HG03060 (cell line): Measurements from ENCODE around the gene NPSR1.
"Not testable (repeated sequence)": the region's sequence is repeated elsewhere in the genome, so short reads cannot be mapped to it uniquely, and the experiment has no call there.

Experiments used
- ATAC-seq: cut with Tn5 transposase; IDR thresholded peaks from one replicate; pipeline ENCODE4 v1.9.1; 2021; ENCODE audit warnings: low read depth, moderate number of reproducible peaks; ENCODE audit not compliant: unreplicated experiment

Gene NPSR1

DNA sequence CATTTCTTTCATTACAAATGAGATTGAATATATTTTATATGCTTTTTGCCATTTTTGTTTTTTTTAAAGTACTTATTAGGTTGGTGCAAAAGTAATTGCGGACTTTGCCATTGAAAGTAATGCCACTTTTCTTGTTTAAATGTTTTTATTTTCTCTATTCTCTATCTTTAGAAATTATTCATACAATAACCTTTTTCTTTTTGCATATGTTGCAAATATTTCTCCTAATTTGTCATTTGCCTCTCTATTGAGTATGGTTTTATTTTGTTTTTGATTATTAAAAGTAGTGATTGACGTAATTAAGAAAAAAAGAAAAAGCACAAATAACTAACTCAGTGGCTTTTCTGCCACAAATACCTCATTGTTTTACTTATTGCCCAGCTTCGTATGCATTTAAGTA, 172.4 kb downstream of the NPSR1 start:
- no peak for ATAC-seq

DNA sequence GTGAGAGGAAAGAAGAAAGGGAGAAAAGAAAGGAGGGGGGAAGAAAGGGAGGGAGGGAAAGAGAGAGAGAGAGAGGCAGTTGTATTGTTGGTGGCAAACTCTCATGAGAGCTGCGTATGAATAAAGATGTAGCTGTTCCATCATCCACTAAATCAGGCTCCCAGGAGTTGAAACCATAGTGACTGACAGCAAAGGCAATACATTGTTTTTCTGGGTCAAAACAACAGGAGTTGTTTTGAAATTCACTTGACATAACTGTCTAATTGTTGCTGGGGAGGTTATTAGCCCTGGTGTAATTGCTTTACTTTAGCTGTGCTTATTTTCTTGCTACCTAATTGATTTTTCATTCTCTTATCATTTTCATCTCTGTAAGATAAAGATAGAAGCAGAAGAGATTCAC, 173.4 kb downstream of the NPSR1 start:
- no peak for ATAC-seq

DNA sequence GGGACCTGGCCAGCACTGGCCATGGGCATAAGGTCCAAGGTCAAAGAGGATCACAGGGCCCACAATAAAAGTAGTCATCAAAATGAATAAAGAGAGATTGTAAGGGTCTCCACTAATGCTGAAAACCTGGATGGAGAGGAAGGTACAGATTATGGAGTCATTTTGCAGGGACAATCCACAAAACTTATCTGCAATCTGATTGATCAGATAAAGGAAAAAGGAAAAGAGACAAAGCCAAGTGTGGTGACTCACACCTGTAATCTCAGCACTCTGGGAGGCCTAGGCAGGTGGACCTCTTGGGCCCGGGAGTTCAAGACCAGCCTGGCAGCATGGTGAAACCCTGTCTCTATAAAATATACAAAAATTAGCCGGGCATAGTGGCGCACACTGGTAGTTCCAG, 174.0 kb downstream of the NPSR1 start:
- no peak for ATAC-seq

DNA sequence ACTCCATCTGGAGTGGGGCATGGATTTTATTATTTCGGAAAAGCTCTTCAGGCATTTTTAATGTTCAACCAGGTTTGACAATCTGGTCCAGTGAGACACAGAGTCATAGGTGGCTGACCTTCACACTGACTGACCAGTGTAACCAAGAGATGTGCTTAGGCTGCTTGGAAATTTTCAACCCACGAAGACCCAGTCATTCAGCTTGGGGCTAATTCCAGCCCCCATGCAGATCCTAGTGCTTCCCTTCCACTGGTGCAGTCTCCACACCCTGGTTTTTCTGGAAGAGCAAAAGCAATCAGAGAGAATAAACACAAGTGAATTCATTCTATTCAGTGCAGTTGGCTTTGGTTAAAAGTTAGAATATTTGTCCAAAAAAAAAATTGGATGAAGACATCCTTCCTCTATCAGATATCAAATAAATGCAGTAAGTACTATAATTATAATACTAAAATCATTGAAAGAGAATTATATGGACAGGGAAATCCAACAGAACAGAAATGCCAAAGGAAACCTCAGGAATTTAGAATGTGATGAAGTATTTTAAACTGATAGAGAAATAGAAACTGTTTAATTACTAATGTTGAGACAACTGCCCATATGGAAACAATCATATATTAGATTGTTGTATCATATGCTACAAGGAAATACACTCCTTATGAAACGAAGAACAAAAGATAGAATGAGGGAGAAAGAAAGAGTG, 178.0 kb downstream of the NPSR1 start:
- ATAC-seq, result no peak

DNA sequence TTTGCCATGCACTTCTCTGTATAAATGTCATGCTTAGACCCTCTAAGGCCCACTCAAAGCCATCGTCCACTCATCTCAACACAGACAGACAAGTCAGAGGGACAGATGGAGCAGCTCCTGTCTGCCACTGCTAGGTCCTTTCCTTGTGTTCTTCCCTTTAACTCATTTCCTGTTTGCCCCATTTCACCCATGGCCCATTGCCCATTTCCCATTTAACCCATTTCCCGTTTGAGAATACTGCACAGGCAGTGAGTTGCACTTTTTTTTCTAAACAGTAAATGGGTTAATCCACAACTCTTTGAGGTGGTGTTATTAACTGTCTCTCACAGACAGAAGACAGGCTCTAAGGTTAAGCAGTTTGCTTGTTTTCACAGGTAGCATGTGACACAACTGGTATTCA, 179.3 kb downstream of the NPSR1 start:
- ATAC-seq, result no peak

DNA sequence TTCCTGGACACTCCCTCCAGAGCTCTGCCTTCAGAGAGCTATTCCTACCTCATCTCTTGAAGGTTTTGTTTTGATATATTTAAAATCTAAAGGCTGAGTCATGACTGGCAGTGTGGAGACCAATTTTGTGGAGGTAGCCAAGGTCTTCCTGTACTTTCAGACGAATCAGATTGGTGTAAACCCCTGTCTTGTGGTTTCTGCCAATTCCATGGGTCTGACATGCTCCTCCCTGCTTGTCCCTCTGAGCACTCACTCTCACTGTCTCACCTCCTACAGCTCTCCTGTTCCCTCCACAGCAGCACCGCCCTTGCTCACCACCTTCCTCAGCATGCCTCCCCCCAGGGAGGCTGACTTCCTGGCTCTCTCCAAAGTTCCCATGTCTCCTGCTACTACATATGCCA, 179.8 kb downstream of the NPSR1 start:
- ATAC-seq, result no peak

DNA sequence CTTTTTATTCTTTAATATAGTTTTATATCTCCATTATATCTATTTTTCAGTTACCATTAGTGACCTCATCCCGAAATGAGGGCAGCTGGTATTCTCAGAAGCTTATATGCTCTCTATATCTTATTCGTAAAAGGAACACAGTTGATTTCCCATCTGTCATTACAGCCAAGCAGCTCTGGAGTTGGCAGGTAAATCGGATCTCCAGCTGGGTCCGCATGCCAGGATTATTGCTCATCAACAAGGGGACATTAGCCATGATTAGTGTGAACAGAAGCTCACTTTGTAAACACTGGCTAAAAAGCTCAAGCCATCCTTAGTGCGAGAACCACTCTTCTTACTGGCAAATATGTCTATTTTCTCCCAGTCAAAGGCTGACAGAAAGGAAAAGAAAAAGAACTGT, 180.3 kb downstream of the NPSR1 start:
- no peak for ATAC-seq

DNA sequence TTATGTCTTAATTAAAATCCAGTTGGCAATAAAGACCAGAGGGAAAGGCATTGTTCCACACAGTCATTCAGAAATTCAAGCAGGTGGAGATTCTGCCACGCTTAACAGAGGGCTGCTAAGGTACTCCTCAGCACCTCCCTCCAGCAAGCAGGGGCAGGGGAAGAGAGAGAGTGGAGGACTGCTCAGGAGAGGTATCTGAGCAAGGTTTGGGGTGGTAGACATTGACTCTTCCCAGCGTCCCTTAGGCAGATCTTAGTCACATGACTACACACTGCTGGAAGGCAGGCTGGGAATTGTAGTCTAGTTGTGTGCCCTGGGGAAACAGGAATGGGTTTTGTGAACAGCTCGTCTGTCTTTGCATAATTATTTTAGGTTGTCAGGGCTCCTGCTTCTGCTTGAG, 181.6 kb downstream of the NPSR1 start:
- no peak for ATAC-seq

DNA sequence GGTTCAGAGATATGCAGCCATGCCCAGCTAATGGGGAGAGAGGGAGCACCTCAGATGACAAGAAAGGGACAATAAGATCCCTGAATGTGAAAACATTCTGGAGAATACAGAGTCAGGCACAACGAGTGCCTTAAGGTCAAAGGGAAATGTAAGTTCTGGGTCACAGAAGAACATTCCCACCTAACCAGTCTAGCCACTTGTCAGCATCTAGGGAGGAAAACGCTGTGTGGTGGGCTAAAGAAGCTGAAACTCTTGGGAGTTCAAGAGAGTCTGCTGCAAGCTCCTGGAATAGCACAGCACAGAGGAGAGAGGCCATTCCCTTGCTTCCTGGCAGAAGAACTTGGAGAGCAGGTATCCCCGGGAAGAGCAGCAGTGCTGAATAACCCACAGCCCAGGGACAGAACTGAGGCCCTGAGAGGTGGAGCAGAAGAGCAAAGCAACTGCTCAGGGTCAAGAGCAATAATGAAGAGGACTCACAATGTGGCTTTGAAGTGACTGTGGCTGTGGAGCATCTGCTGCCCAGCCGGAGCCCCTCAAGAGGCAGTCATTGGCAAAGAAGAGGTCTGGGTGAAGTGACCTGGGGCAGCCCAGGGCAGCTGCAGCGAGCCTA, 182.3 kb downstream of the NPSR1 start:
- no peak for ATAC-seq

DNA sequence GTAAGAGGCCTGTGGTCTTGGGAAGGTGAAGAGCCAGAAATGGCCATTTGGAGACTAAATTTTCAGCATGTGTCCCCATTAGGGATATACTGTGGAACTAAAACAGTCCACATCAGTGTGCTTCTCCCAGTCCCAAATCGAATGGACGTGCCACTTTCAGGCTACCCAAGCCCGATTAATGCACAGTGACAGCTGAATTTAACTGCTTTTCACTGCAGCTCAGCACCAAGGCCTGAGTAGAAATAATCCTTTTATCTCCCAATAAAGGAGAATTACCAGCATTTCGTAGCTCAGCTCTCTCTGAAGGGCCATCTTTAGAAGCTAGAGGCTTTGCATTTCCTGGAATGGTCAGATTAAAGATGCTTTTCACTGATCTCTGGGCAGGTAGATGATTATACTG, 183.3 kb downstream of the NPSR1 start:
- no peak for ATAC-seq

DNA sequence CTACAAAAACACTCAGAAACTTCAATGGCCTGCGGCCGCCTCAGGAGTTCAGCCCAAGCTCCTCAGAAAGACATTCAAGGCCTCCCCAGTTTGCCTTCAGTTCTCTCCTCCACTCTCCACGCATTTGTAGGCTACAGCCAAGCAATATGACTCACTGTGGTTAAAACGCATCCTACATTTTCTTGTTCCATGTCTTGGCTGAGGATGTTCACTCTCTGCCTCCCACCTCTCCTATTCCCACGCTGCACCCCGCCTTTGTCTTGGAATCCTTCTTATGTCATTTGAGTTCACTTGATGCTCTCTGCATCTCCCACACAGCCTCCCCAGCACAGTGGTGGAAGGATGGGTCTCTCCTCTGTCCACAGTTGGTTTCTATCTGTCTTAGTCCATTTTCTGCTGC, 184.8 kb downstream of the NPSR1 start:
- ATAC-seq, result no peak

DNA sequence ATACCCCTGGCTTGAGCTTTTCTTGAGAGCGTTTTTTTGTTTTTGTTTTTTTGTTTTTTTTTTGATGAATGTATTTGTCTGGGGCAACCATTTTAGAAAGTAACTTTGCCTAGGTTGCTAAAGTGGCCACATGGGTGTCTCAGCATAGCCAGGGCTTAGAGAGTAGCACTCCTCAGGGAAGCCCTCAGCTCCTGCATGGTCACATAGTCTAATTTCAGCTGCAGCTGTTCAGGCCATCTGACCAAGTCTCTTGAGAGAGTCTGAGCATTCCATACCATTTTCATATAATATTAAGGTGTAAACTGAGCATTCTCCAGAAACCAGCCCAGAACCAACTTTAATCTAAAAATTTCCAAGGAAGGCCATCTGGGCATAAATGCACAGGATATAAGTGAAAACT, 186.4 kb downstream of the NPSR1 start:
- no peak for ATAC-seq

DNA sequence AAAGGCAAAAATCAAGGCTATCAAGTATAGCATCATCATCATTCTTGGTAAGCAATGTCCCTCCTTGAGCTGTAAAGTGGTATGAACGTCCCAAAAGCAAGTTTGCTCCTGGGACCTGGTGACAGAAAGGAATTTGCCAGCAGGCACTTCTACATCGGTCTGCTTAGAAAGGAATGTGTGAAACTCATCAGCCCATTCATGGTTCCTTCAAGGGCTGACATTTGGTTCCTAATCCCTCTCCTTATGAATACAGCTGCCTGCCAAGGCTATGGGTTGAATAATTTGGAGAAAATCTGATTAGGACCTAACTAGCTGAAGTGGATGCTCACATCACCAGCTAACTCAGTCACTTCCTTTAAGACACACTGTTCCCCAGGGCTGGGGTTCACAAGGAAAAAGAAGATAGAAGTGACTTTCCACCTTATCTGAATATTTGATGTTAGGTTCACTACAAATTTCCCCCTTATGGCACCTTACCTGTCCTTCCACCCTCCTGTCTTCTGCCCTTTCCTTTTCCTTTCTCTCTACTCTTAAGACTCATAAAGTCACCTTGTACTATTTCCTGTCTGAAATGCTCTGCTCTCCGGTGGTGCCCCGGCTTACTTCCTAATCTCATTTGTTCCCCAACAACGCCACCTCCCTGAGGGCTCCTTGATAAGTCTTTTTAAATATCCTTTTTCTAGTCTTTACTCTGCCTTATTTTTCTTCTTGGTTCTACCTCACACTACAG, 187.1 kb downstream of the NPSR1 start:
- no peak for ATAC-seq

DNA sequence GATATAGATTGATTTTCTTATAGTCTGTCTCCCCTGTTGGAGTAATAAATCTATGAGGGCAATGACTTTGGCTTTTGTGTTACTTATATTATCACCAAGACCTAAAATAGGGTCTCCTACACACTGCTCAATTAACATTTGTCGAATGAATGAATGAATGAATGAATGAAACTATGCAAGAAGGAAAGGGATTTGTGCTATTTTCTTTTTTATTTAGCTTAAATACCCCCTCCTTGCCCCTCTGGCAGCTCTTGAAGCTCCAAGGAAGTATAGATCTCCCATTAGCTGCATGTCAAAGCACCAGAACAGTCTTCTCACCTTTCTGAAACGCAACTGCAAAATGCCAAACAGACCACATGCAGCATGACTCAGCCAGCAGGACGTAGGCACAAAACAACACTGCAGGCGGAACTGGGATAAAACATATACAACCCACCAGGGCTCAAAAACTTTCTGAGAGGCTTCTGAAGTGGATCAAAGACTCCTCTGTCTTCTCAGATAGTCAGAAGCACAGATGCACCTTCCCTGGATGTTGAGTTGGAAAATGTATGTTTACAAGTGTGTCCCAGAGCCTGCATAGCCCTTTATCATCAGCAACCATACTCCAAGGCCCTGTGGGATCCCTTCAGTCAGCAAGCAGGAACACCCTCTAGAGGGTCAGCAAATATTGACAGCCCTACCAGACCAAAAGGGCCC, 187.8 kb downstream of the NPSR1 start:
- ATAC-seq, result no peak

DNA sequence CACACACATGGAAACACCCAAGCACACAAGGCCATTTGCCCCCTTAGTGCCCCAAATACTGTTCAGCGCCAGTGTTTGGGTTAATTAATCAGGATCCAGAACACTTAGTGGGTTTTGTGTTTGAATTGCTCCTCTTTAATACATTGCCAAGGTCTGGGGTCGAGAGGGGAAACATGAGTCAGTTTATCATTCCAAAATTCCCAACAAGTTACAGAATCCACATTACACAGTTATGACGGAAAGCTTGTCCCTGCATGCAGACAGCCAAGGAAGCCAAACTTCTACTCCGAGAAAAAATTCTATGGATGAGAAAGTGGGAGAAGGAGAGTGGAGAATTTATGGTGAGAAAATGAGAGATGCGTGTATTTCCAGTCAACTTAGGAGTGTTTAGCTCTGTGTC, 189.0 kb downstream of the NPSR1 start:
- no peak for ATAC-seq

DNA sequence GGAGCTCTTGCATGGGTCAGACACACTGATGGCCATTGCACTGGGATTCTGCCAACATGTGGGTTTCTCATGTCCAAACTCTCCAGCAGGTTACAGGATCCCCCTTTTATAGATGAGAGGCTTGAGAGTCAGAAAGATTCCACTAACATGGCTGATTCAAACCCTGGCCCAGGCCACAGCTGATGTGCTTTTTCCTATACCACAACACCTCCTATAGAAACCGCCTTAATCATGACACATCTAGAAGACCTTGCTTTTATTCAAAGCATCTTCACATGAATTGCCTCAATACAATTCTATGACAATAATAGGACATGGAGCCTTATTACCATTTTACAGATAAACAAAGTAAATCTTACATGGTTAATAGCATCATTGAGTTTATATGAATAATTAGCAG, 190.7 kb downstream of the NPSR1 start:
- no peak for ATAC-seq

DNA sequence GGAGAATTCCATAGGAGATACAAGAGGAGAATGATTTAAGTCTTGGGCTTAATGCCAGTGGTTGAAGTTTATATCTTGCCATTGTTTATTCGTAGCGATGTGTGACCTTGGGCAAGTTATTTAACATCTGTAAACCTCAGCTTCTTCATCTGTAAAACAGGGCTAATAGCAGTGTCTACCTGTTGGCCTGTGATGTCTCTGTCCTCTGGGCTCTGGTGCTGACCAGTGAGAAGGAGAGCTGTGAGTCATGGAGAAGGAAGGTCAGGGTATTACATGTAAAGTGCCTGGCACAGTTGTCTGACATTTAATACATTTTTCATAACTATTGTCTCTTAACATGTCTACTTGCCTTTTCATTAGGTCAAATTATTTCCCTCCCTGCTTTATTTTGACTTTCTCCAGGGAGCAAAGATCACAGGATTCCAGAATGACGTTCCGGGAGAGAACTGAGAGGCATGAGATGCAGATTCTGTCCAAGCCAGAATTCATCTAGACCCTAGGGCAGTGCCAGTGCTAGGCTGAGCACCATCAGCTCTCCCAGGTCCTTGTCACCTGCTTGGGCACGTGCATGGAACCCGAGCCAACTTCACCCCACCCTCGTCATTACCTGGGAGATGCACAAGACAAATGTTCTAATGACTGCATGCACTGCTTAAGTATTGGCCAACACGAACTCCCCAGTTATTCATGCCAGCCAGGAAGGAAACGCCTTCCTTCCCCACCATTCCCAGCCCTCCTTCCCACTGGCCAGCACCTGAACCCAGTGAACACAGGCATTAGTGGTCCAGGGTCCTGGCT, 191.3 kb downstream of the NPSR1 start:
- no peak for ATAC-seq

DNA sequence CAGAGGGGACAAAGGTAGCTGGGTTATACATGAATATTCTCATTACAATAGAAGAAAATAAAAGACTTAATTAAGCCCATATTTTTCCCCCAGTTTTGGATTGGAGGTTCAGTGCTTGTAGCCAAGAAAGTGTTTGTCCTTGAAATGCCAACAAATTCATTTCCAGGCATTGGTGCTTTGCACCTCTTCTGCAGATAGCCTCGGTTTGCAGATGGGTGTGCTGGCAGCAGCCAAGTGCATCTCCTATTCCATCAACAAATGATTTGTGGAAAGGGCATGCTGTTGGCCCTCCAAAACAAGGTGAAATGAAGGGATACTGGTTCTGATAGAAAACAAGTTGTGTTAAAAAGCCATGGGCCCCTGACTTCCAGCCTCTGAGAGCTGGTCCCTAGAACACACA, 192.0 kb downstream of the NPSR1 start:
- ATAC-seq, result no peak

DNA sequence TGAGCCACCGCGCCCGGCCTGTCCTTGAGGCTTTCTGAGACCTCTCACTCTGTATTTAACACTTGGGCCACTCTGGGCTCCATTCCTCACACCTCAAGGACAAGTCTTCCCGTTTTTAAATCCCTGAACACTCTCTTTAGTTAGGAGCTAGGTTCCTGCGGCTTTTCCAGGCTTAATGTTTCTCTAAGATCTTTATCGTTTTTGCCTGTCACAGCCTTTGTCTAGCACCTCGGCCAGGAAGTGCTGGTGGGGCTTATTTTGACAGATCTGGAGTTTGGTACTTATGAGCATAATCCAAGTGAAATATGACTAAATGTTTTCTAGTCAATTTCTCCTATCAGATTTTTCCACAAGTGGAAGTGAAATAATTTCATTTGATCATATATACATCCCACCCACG, 192.7 kb downstream of the NPSR1 start:
- ATAC-seq, result no peak

DNA sequence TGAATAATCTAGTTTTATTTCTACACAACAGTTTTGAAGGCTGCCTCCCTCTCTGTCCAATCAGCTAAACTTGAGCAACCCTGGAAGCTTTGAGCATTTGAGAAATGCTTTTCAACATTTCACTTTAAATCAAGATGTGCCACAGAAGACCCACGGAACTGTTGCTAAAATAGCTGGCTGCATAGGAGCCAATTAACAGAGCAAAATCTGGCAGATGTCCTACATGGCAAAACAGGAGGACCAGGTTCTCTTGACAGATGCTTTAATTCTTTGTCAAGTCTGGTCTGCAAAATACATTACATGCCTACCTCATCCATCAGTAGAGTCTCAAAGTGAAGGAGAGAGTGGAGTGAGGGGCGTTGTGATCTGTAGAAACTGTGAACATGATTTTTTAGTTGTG, 193.4 kb downstream of the NPSR1 start:
- ATAC-seq, result no peak

DNA sequence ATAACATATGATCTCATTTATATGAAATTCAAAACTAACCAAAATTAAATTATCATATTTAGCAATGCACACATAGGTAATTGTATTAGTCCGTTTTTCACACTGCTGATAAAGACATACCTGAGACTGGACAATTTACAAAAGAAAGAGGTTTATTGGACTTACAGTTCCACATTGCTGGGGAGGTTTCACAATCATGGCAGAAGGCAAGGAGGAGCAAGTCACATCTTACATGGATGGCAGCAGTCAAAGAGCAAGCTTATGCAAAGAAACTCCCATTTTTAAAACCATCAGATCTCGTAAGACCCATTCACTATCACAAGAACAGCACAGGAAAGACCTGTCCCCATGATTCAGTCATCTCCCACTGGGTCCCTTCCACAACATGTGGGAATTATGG, 200.4 kb downstream of the NPSR1 start:
- not testable (repeated sequence) for ATAC-seq
